DND-41 (cell line): ENCODE results near the gene HOXC5.

ENCODE experiments used
- ATAC-seq: fragments of 200-7000 bp; cut with Tn5 transposase; 3 replicates; pipeline ENCODE4 v1.9.1; 2021; ENCODE audit warnings: low read depth; ENCODE audit not compliant: insufficient read depth
- DNase-seq: peaks from one replicate; pipeline ENCODE4 v3.0.0-alpha.2; 2020
- H2AFZ ChIP-seq: 2 replicates; pipeline ENCODE4 v1.6.0; 2012; ENCODE audit warnings: low read depth, low read length
- H3K27ac ChIP-seq: 2 replicates; pipeline ENCODE4 v1.5.1; 2012; ENCODE audit warnings: low read length, inconsistent platforms
- H3K27me3 ChIP-seq: fragments of 200-600 bp; sonication (generic); 2 replicates; pipeline ENCODE4 v1.6.0; 2012; ENCODE audit warnings: low read length, mild to moderate bottlenecking, inconsistent platforms; ENCODE audit not compliant: insufficient read depth, poor library complexity
- H3K36me3 ChIP-seq: 2 replicates; pipeline ENCODE4 v1.5.1; 2012; ENCODE audit warnings: low read length, inconsistent platforms; ENCODE audit not compliant: insufficient read depth
- H3K4me1 ChIP-seq: 2 replicates; pipeline ENCODE4 v1.5.1; 2012; ENCODE audit warnings: mild to moderate bottlenecking, low read length; ENCODE audit not compliant: insufficient read depth
- H3K4me2 ChIP-seq: 2 replicates; pipeline ENCODE4 v1.6.0; 2012; ENCODE audit warnings: mild to moderate bottlenecking, moderate library complexity, low read length, inconsistent platforms; ENCODE audit not compliant: insufficient read depth
- H3K4me3 ChIP-seq, 2 experiments: fragments of 200-600 bp in 1 of 2; shearing (Covaris generic) in 1 of 2; 2 replicates each; pipeline ENCODE4 v1.5.1; 2012 to 2016; ENCODE audit warnings: inconsistent platforms in 2 of 2, low read length in 2 of 2, mild to moderate bottlenecking in 2 of 2, low read depth in 1 of 2, moderate library complexity in 1 of 2
- H3K79me2 ChIP-seq: 2 replicates; pipeline ENCODE4 v1.6.0; 2012; ENCODE audit warnings: low read length, inconsistent platforms; ENCODE audit not compliant: insufficient read depth
- H3K9ac ChIP-seq: 2 replicates; pipeline ENCODE4 v1.6.0; 2012; ENCODE audit warnings: low read depth, mild to moderate bottlenecking, inconsistent platforms, low read length, moderate library complexity
- H3K9me3 ChIP-seq: 2 replicates; pipeline ENCODE4 v1.5.1; 2012; ENCODE audit warnings: low read length, moderate library complexity, mild to moderate bottlenecking, inconsistent platforms; ENCODE audit not compliant: insufficient read depth, severe bottlenecking
- H4K20me1 ChIP-seq: 2 replicates; pipeline ENCODE4 v1.6.0; 2012; ENCODE audit warnings: low read length; ENCODE audit not compliant: insufficient read depth
- CTCF ChIP-seq: IDR thresholded peaks from 2 replicates; pipeline ENCODE4 v1.5.1; 2012; ENCODE audit warnings: borderline replicate concordance, low read length, moderate library complexity, mild to moderate bottlenecking; ENCODE audit not compliant: poor library complexity, severe bottlenecking; ENCODE audit errors: extremely low read depth
- EZH2 ChIP-seq: IDR thresholded peaks from 3 replicates; pipeline ENCODE4 v1.6.1; 2012; ENCODE audit warnings: borderline replicate concordance, low read depth, mild to moderate bottlenecking, moderate library complexity, low read length, inconsistent platforms; ENCODE audit not compliant: severe bottlenecking

Gene HOXC5

DNA sequence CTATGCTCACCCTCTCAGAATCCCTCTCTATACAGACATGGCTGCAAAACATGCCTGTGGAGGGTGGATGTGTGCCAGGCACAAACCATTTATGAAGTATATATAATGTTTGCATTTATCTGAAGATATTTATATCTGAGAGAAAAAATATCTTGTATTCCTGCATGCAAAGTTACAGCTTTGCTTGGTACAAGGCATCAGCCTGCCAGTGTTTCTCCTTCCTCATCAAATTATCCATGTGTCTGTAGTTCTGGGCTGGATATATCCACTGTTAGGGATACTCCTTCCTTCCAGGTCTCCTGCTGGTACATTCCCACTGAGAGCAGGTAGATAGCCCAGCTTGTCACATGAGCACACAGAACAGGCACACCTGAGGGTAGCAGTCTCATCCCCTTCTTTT lies 32.8 kb downstream of the HOXC5 start:
- ATAC-seq = no peak

GRCh38 chr12:54066408-54066807 lies 33.6 kb downstream of the HOXC5 start:
- no peaks in the 10 kb centered on the region for H3K9me3 ChIP-seq
- no peak overlapping the region for H2AFZ ChIP-seq
- no peak overlapping the region for H3K4me3 ChIP-seq
- no peaks in the 10 kb centered on the region for H3K36me3 ChIP-seq
- DNase-seq (no peak), ATAC-seq (no peak)
- H3K79me2 ChIP-seq = no peaks in the 10 kb centered on the region
- H3K9ac ChIP-seq = no peak overlapping the region
- H3K4me2 ChIP-seq = no peak overlapping the region
- peaks cover 33% of the 10 kb centered on the region for H3K27me3 ChIP-seq
- no peaks in the 10 kb centered on the region for H3K4me1 ChIP-seq
- TF ChIP-seq CTCF = no peak
- no peak for TF ChIP-seq EZH2
- H4K20me1 ChIP-seq = no peaks in the 10 kb centered on the region
- H3K27ac ChIP-seq = no peak overlapping the region

More for the DNA sequence above, 32.8 kb downstream of the HOXC5 start:
- no peaks in the 10 kb centered on the region for H3K79me2 ChIP-seq
- H3K9ac ChIP-seq = no peak overlapping the region
- H4K20me1 ChIP-seq = no peaks in the 10 kb centered on the region
- peaks cover 40% of the 10 kb centered on the region for H3K27me3 ChIP-seq
- TF ChIP-seq EZH2 (no peak), CTCF (no peak)
- no peak overlapping the region for H3K4me2 ChIP-seq
- DNase-seq = no peak
- H3K4me3 ChIP-seq = no peak overlapping the region
- no peaks in the 10 kb centered on the region for H3K4me1 ChIP-seq
- H2AFZ ChIP-seq = no peak overlapping the region
- H3K36me3 ChIP-seq = no peaks in the 10 kb centered on the region
- no peaks in the 10 kb centered on the region for H3K9me3 ChIP-seq
- no peak overlapping the region for H3K27ac ChIP-seq

DNA sequence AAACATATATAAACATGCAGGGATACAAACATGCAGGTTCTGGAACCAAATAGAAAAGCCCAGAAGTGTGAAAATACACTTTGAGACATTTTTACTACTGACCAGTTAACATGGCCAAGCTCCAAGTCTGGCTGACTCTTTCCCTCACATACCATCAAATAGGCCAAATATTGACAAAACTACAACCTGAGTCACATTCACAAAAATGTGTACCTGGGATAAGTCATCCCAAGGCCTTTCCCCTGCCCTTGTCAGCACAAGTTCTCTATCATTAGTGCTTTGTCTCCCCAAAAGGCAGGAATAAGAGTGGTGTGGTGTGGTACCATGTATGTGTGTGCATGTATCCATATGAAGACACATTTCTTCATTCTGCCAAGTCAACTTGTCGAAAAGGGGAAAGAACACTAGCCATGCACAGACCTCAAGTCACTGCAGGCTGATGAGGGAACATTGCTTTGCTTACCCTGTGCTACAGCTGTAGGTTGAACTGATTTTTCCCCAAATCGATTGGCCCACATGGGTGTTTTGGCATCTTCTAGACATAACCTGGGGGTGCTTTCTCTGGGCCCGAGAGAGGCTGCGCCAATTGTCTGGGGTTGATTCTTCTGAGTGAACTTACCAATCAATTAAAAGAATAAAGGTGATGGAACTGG lies 35.7 kb downstream of the HOXC5 start:
- no peak overlapping the region for H3K4me3 ChIP-seq
- no peak overlapping the region for H3K4me2 ChIP-seq
- no peak overlapping the region for H3K9ac ChIP-seq
- no peaks in the 10 kb centered on the region for H3K4me1 ChIP-seq
- H3K79me2 ChIP-seq = no peaks in the 10 kb centered on the region
- ATAC-seq (no peak), DNase-seq (no peak)
- H3K36me3 ChIP-seq = no peaks in the 10 kb centered on the region
- TF ChIP-seq CTCF = no peak
- TF ChIP-seq EZH2 = no peak
- H2AFZ ChIP-seq = no peak overlapping the region
- peaks cover 16% of the 10 kb centered on the region for H3K27me3 ChIP-seq
- H3K27ac ChIP-seq = no peak overlapping the region
- H3K9me3 ChIP-seq = no peaks in the 10 kb centered on the region
- H4K20me1 ChIP-seq = no peaks in the 10 kb centered on the region
